Measurements from ENCODE around the gene SLC10A6.
"Not testable (repeated sequence)": the region's sequence is repeated elsewhere in the genome, so short reads cannot be mapped to it uniquely, and the experiment has no call there.

SLC10A6 gene

GRCh38 chr4:86876894-86877685 lies 27.9 kb upstream of the SLC10A6 start:
- H3K4me3 ChIP-seq (ENCODE audit: control insufficient read depth, low read depth, low read length), result no peak overlapping the region
- TF ChIP-seq CTCF (IDR thresholded peaks at IDR 0.05; ENCODE audit: control insufficient read depth, insufficient read depth, low read depth, low read length, missing control alignments), result no peak
- no peak for DNase-seq (ENCODE audit: low read depth)

- not testable (repeated sequence) for H3K4me3 ChIP-seq (ENCODE audit: control insufficient read depth, low read depth, low read length); DNase-seq (ENCODE audit: low read depth)
Observed at GRCh38 chr4:86875436-86875835, 26.3 kb upstream of the SLC10A6 start.

GRCh38 chr4:86872135-86872534 lies 23.0 kb upstream of the SLC10A6 start:
- no peak for DNase-seq (ENCODE audit: low read depth)
- TF ChIP-seq CTCF (IDR thresholded peaks at IDR 0.05; ENCODE audit: control insufficient read depth, insufficient read depth, low read depth, low read length, missing control alignments), result no peak

GRCh38 chr4:86870442-86871069 lies 21.4 kb upstream of the SLC10A6 start:
- no peak overlapping the region for H3K4me3 ChIP-seq (ENCODE audit: control insufficient read depth, low read depth, low read length)
- no peak for DNase-seq (ENCODE audit: low read depth)
- TF ChIP-seq CTCF (IDR thresholded peaks at IDR 0.05; ENCODE audit: control insufficient read depth, insufficient read depth, low read depth, low read length, missing control alignments), result no peak

More at GRCh38 chr4:86872135-86872534, 23.0 kb upstream of the SLC10A6 start:
- no peak overlapping the region for H3K4me3 ChIP-seq (ENCODE audit: control insufficient read depth, low read depth, low read length)

- no peak for DNase-seq (ENCODE audit: low read depth)
- no peak for TF ChIP-seq CTCF (IDR thresholded peaks at IDR 0.05; ENCODE audit: control insufficient read depth, insufficient read depth, low read depth, low read length, missing control alignments)
- no peak overlapping the region for H3K4me3 ChIP-seq (ENCODE audit: control insufficient read depth, low read depth, low read length)
Observed at GRCh38 chr4:86857341-86858052, 8.3 kb upstream of the SLC10A6 start.

GRCh38 chr4:86856896-86857295 lies 7.7 kb upstream of the SLC10A6 start:
- TF ChIP-seq CTCF (IDR thresholded peaks at IDR 0.05; ENCODE audit: control insufficient read depth, insufficient read depth, low read depth, low read length, missing control alignments), result no peak
- no peak for DNase-seq (ENCODE audit: low read depth)
- H3K4me3 ChIP-seq (ENCODE audit: control insufficient read depth, low read depth, low read length), result no peak overlapping the region

- peak; percentile 84 for DNase-seq (ENCODE audit: low read depth)
- TF ChIP-seq CTCF (IDR thresholded peaks at IDR 0.05; ENCODE audit: control insufficient read depth, insufficient read depth, low read depth, low read length, missing control alignments), result no peak
- no peak overlapping the region for H3K4me3 ChIP-seq (ENCODE audit: control insufficient read depth, low read depth, low read length)
Observed at GRCh38 chr4:86855572-86855971, 6.4 kb upstream of the SLC10A6 start.

All from AG09309 (cell line).